Thoracic aorta (tissue), 2 donors: ENCODE measurements around the gene NTRK2. TPM values are rescaled to one million over a fixed set of nuclear protein-coding genes. Genes with fewer than 3 reads are reported as not detected.

Source experiments
- ATAC-seq: fragments of 150-250 bp; one replicate; pipeline ENCODE4 v1.8.0; 2017; ENCODE audit warnings: low read depth; ENCODE audit not compliant: insufficient number of reproducible peaks, low FRiP score
- DNase-seq: peaks from one replicate; pipeline ENCODE4 v3.0.0-alpha.2; 2020; ENCODE audit warnings: low spot score
- H3K27ac ChIP-seq, 2 donors: fragments of 200-600 bp; sonication (generic); 1 replicate in 1 of 2; 2 replicates in 1 of 2; pipeline ENCODE4 v1.5.1; 2016; ENCODE audit warnings: mild to moderate bottlenecking in 2 of 2, moderate library complexity in 2 of 2
- H3K27me3 ChIP-seq: fragments of 200-600 bp; sonication (generic); replicated peaks from 2 replicates; pipeline ENCODE4 v1.6.0; 2016; ENCODE audit warnings: mild to moderate bottlenecking; ENCODE audit not compliant: insufficient read depth
- H3K36me3 ChIP-seq: fragments of 200-600 bp; sonication (generic); one replicate; pipeline ENCODE4 v1.5.1; 2016
- H3K4me1 ChIP-seq, 2 donors: fragments of 200-600 bp; sonication (generic); 1 replicate in 1 of 2; 2 replicates in 1 of 2; pipeline versions ENCODE4 v1.5.1 to v1.6.0; 2016; ENCODE audit warnings: low read depth in 2 of 2, mild to moderate bottlenecking in 1 of 2; ENCODE audit not compliant: control insufficient read depth in 1 of 2
- H3K4me3 ChIP-seq: fragments of 200-600 bp; sonication (generic); 2 replicates; pipeline ENCODE4 v1.5.1; 2016; ENCODE audit warnings: mild to moderate bottlenecking
- H3K9me3 ChIP-seq: fragments of 200-600 bp; sonication (generic); 2 replicates; pipeline ENCODE4 v1.5.1; 2016
- total RNA-seq, 2 donors: library from RNA; depleted of rRNA; stranded (reverse); fragments of >200 nt; gene quantifications; one replicate each; pipeline versions ENCODE4 v1.1.0 to v1.2.3, GENCODE V29; 2016
- TF ChIP-seq, protein P1 (sequence below): fragments of 200-600 bp; sonication (generic); IDR thresholded peaks from one replicate; pipeline ENCODE4 v1.5.1; 2019; ENCODE audit warnings: antibody characterized with exemption

NTRK2 gene
- total RNA-seq, 2 donors from 2014 or later = 12.6 to 27.9 TPM

GRCh38 chr9:84799251-84799650 is 129.7 kb downstream of the NTRK2 start:
- Histone ChIP-seq H3K36me3 (no peaks in the 10 kb centered on the region), H3K27me3 (no peaks in the 10 kb centered on the region), H3K9me3 (no peaks in the 10 kb centered on the region), H3K27ac (no peak overlapping the region), H3K4me3 (no peak overlapping the region), H3K4me1 (no peaks in the 10 kb centered on the region)
- ATAC-seq = no peak
- TF ChIP-seq, protein P1, sequence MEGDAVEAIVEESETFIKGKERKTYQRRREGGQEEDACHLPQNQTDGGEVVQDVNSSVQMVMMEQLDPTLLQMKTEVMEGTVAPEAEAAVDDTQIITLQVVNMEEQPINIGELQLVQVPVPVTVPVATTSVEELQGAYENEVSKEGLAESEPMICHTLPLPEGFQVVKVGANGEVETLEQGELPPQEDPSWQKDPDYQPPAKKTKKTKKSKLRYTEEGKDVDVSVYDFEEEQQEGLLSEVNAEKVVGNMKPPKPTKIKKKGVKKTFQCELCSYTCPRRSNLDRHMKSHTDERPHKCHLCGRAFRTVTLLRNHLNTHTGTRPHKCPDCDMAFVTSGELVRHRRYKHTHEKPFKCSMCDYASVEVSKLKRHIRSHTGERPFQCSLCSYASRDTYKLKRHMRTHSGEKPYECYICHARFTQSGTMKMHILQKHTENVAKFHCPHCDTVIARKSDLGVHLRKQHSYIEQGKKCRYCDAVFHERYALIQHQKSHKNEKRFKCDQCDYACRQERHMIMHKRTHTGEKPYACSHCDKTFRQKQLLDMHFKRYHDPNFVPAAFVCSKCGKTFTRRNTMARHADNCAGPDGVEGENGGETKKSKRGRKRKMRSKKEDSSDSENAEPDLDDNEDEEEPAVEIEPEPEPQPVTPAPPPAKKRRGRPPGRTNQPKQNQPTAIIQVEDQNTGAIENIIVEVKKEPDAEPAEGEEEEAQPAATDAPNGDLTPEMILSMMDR = no peak
- no peak for DNase-seq

DNA sequence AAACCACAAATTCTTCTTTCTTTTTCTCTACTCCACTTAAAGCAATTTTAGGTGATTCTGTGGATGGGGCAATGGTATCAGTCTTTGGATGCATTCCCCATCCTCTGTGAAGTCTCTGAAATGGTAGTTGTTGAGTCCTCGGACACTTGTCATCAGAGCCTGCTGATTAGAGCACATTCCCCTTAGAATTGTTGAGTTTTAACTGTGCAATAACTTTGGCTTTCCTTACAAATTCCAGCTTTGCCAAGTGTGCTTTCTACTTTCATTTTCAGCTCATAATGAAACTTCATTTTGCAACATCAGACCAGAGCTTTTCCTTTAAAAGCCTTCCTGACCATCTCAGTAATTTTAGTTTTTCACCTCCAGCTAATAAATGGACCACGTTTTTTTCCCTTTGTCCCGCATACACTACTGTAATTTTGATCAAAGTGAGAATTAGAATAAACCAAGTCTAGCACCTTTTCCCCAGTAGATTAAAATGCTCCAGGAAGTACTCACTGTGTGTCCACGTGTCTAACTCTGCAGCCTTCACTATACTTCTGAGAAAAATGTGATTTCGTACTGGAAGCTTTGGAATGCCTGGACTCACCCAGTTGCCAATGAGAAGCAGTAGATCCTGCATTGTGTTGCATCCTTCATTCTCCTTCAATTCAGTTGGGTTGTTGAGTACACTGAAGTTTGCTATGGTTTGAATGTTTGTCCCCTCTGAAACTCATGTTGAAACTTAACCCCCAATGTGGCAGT is 135.6 kb downstream of the NTRK2 start:
- H3K27me3 ChIP-seq = no peaks in the 10 kb centered on the region

DNA sequence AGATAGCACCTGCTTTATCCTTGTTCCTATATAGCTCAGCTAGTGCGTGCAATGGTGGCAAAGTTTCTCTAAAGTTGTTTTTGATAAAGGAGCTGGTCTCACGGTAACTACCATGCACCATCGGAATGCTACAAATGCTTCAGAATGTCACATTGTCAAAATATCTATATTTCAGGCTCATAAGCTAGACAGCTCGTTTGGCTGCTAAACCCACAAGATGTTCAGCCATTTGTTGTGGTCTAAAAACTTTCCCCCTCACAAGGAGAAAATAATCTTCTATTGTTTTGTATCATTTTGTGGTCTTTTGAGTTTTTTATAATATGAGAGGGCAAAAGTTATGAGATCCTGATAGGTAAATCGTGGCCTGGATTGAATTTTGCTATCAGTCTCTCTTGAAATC is 137.9 kb downstream of the NTRK2 start:
- no peak overlapping the region for H3K4me3 ChIP-seq
- no peaks in the 10 kb centered on the region for H3K36me3 ChIP-seq
- ATAC-seq (no peak), DNase-seq (no peak)
- H3K27me3 ChIP-seq = no peaks in the 10 kb centered on the region
- H3K27ac ChIP-seq = no peak overlapping the region
- TF ChIP-seq, protein P1 = no peak
- no peaks in the 10 kb centered on the region for H3K9me3 ChIP-seq
- H3K4me1 ChIP-seq = peaks cover 0 to 7% of the 10 kb centered on the region in 2 donors

More for the DNA sequence above, 135.6 kb downstream of the NTRK2 start:
- Histone ChIP-seq H3K9me3 (no peaks in the 10 kb centered on the region), H3K4me1 (peaks cover 0 to 7% of the 10 kb centered on the region in 2 donors), H3K36me3 (no peaks in the 10 kb centered on the region), H3K4me3 (peak overlapping the region; percentile 53), H3K27ac (peak overlapping the region in 1 of 2 donors; percentile 27)
- TF ChIP-seq, protein P1 = no peak
- no peak for DNase-seq
- no peak for ATAC-seq

GRCh38 chr9:84807870-84808390 is 138.4 kb downstream of the NTRK2 start:
- Histone ChIP-seq H3K4me1 (peaks cover 0 to 7% of the 10 kb centered on the region in 2 donors), H3K36me3 (no peaks in the 10 kb centered on the region), H3K27ac (no peak overlapping the region), H3K27me3 (no peaks in the 10 kb centered on the region), H3K4me3 (no peak overlapping the region), H3K9me3 (no peaks in the 10 kb centered on the region)
- TF ChIP-seq, protein P1 = no peak
- no peak for ATAC-seq
- DNase-seq = no peak

GRCh38 chr9:84808416-84808815 is 138.9 kb downstream of the NTRK2 start:
- no peak overlapping the region for H3K27ac ChIP-seq
- no peak overlapping the region for H3K4me3 ChIP-seq
- no peak for ATAC-seq
- DNase-seq = no peak
- peaks cover 0 to 7% of the 10 kb centered on the region in 2 donors for H3K4me1 ChIP-seq
- H3K27me3 ChIP-seq = no peaks in the 10 kb centered on the region
- H3K9me3 ChIP-seq = no peaks in the 10 kb centered on the region
- no peaks in the 10 kb centered on the region for H3K36me3 ChIP-seq
- TF ChIP-seq, protein P1 = no peak
